Hippocampal formation (tissue), 2 donors: ENCODE results near the gene SDS.
"Not testable (repeated sequence)": the region's sequence is repeated elsewhere in the genome, so short reads cannot be mapped to it uniquely, and the experiment has no call there.

Experiments used
- DNase-seq, 2 donors: peaks; one replicate each; lab custom pipeline; 2025; lab: John Stamatoyannopoulos, UW

SDS gene

GRCh38 chr12:113378291-113378690, 25.4 kb downstream of the SDS start:
- DNase-seq, result no peak

GRCh38 chr12:113374823-113375428, 28.8 kb downstream of the SDS start:
- DNase-seq, result no peak

- DNase-seq, result no peak
Measured at GRCh38 chr12:113373969-113374368, 29.7 kb downstream of the SDS start.

GRCh38 chr12:113373440-113373839, 30.2 kb downstream of the SDS start:
- no peak for DNase-seq

- no peak for DNase-seq
Measured at GRCh38 chr12:113372371-113372770, 31.3 kb downstream of the SDS start.

- DNase-seq, result no peak
Measured at GRCh38 chr12:113371808-113372207, 31.9 kb downstream of the SDS start.

GRCh38 chr12:113370923-113371682, 32.6 kb downstream of the SDS start:
- no peak for DNase-seq

GRCh38 chr12:113369391-113369985, 34.2 kb downstream of the SDS start:
- DNase-seq, result peak; percentile 8 to 73

- no peak for DNase-seq
Measured at GRCh38 chr12:113368331-113368730, 35.4 kb downstream of the SDS start.

- DNase-seq, result no peak
Measured at GRCh38 chr12:113366827-113367226, 36.9 kb downstream of the SDS start.

- no peak for DNase-seq
Measured at GRCh38 chr12:113365639-113366395, 37.9 kb downstream of the SDS start.

- DNase-seq, result no peak
Measured at GRCh38 chr12:113364698-113365097, 39.0 kb downstream of the SDS start.

GRCh38 chr12:113361574-113362370, 41.9 kb downstream of the SDS start:
- no peak for DNase-seq

GRCh38 chr12:113359939-113360748, 43.5 kb downstream of the SDS start:
- DNase-seq, result no peak

GRCh38 chr12:113359133-113359938, 44.4 kb downstream of the SDS start:
- peak; percentile 54 to 76 for DNase-seq

GRCh38 chr12:113358381-113359132, 45.1 kb downstream of the SDS start, which contains the start of gene PLBD2:
TSS of gene PLBD2 (plus strand) at chr12:113358587. CDS start at chr12:113358601, 14 bp downstream.
- DNase-seq, result peak; percentile 84 to 95

- not testable (repeated sequence) for DNase-seq
Measured at GRCh38 chr12:113354192-113354591, 49.5 kb downstream of the SDS start.

- DNase-seq, result no peak
Measured at GRCh38 chr12:113351089-113351488, 52.6 kb downstream of the SDS start.
